Measurements from ENCODE around the gene CPVL. TPM values are rescaled to one million over a fixed set of nuclear protein-coding genes. Genes with fewer than 3 reads are reported as not detected.
A peak's percentile ranks its signal among the peaks of the same experiment; 100 is the strongest.

The CPVL gene
- 0.66 and 1.8 TPM in 2 replicates for total RNA-seq (2012; rRNA removed)

GRCh38 chr7:29146057-29146706, at the start of gene CPVL:
Gene CPVL (minus strand): TSS chr7:29146537. CDS start chr7:29121061, 25,476 bp downstream.
- no peak within 1 kb of the TSS for H3K9ac ChIP-seq (ENCODE audit: low read depth, low read length)

DNA sequence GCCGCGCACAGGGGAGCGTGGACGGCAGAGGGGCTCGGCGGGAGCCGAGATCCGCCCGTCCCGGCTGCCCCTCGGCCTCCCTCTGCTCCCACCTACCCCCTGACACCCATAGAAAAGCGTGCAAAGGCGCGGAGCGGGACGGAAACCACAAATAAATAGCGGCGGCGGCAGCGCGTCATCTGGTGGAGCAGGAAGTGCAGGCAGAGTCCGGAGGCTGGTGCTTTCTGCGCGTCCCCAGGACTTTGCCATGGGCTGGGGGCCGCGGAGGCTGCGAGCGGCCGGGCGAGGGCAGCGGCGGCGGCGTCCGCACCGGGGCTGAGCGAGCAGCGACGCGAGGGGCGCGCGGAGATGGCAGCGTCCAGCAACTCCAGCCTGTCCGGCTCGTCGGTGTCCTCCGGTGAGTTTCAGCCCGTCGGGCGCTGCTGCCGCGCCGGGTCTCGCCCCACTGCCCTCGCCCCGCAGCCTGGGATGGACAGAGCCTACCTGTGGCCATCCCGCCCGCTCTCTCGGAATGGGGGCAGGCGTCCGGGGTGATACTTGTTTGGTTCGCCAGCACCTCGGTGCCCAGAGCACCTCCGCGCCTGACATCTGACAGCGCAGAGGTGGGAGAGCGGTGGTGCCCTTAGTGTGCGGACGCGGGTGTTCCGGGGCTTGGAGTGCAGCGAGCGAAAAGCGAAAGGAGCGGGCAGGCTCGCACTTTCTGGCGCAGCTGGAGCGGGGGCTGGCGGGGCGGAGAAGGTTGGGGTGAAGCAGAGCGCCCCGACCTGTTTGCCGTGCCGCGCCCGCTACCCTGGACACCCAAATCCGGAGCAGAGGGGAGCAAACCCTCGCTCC, 48.5 kb upstream of the CPVL start, which contains the start of gene CHN2:
TSS of gene CHN2 (plus strand) at position 182 of the 834 bp plus-strand sequence.
- peak within 1 kb of the TSS; percentile 96 for H3K4me2 ChIP-seq (ENCODE audit: low read length)
- no peaks in the 10 kb centered on the region for H3K9me3 ChIP-seq (replicated peaks; ENCODE audit: low read length)
- peak within 1 kb of the TSS; percentile 76 for H3K4me3 ChIP-seq (ENCODE audit: low read length)
- H3K36me3 ChIP-seq (ENCODE audit: insufficient read depth, low read length): no peaks in the 10 kb centered on the region
- no peak within 1 kb of the TSS for H3K9ac ChIP-seq (ENCODE audit: low read depth, low read length)
- H3K27me3 ChIP-seq (ENCODE audit: control insufficient read depth, insufficient read depth, low read length): peaks cover 78% of the 10 kb centered on the region
- H3K4me1 ChIP-seq (ENCODE audit: control insufficient read depth, insufficient read depth, low read length): peaks cover 4% of the 10 kb centered on the region

More at GRCh38 chr7:29146057-29146706, at the start of gene CPVL:
- no peaks in the 10 kb centered on the region for H3K36me3 ChIP-seq (ENCODE audit: insufficient read depth, low read length)
- peaks cover 79% of the 10 kb centered on the region for H3K27me3 ChIP-seq (ENCODE audit: control insufficient read depth, insufficient read depth, low read length)
- peaks cover 14% of the 10 kb centered on the region for H3K4me1 ChIP-seq (ENCODE audit: control insufficient read depth, insufficient read depth, low read length)
- H3K4me2 ChIP-seq (ENCODE audit: low read length): peak within 1 kb of the TSS; percentile 58
- peak within 1 kb of the TSS; percentile 43 for H3K4me3 ChIP-seq (ENCODE audit: low read length)
- H3K9me3 ChIP-seq (replicated peaks; ENCODE audit: low read length): no peaks in the 10 kb centered on the region

GRCh38 chr7:29194206-29194593, 47.9 kb upstream of the CPVL start:
- peak overlapping the region; percentile 96 for H3K4me2 ChIP-seq (ENCODE audit: low read length)
- no peaks in the 10 kb centered on the region for H3K36me3 ChIP-seq (ENCODE audit: insufficient read depth, low read length)
- peaks cover 4% of the 10 kb centered on the region for H3K4me1 ChIP-seq (ENCODE audit: control insufficient read depth, insufficient read depth, low read length)
- H3K27me3 ChIP-seq (ENCODE audit: control insufficient read depth, insufficient read depth, low read length): peaks cover 76% of the 10 kb centered on the region
- no peak overlapping the region for H3K9ac ChIP-seq (ENCODE audit: low read depth, low read length)
- no peaks in the 10 kb centered on the region for H3K9me3 ChIP-seq (replicated peaks; ENCODE audit: low read length)
- peak overlapping the region; percentile 76 for H3K4me3 ChIP-seq (ENCODE audit: low read length)

DNA sequence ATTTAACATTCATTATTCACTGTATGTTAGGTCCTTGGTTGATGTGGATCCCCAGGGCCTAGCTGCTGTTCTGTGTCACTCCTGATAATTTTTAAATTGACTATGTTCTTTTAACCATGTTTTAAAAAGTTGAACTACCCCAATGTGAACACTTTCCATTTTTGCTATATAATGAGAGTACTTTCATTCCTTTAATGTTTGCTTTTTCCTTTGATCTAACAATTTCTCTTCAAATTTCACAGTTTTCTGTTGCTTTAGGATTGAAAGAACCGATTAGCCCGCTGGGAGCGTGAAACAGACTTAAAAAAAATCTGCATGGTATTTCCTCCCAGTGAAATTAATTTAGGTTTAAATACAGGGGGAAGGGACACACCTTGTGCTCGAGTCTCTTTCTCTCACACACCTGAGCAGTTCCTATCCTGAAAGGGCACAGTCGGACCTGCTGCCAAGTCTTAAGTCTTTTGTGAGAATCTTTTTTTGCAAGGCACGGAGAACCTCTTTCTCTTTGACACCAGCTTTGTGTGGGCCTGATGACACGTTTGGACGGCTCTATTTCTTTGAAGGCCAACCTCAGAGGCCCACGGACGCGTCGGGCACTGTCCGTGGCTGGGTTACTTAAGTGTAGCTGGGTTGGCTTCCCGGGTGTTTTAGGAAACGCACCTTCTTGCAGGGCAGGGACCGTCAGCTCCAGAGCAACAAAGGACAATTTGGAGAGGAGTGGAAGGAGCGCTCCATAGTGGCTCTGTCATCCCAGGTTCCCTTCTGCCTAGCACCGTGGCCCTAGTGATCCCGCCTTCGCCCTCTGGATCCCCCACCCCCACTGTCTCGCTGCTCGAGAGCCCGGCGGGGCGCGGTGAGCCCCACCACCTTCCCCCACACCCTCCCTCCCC, 47.2 kb upstream of the CPVL start:
- H3K9me3 ChIP-seq (replicated peaks; ENCODE audit: low read length): no peaks in the 10 kb centered on the region
- no peaks in the 10 kb centered on the region for H3K36me3 ChIP-seq (ENCODE audit: insufficient read depth, low read length)
- no peak overlapping the region for H3K4me2 ChIP-seq (ENCODE audit: low read length)
- no peak overlapping the region for H3K9ac ChIP-seq (ENCODE audit: low read depth, low read length)
- H3K27me3 ChIP-seq (ENCODE audit: control insufficient read depth, insufficient read depth, low read length): peaks cover 70% of the 10 kb centered on the region
- H3K4me3 ChIP-seq (ENCODE audit: low read length): no peak overlapping the region
- H3K4me1 ChIP-seq (ENCODE audit: control insufficient read depth, insufficient read depth, low read length): peaks cover 4% of the 10 kb centered on the region

- no peaks in the 10 kb centered on the region for H3K9me3 ChIP-seq (replicated peaks; ENCODE audit: low read length)
- no peaks in the 10 kb centered on the region for H3K36me3 ChIP-seq (ENCODE audit: insufficient read depth, low read length)
- no peak overlapping the region for H3K4me3 ChIP-seq (ENCODE audit: low read length)
- H3K4me1 ChIP-seq (ENCODE audit: control insufficient read depth, insufficient read depth, low read length): peaks cover 4% of the 10 kb centered on the region
- H3K27me3 ChIP-seq (ENCODE audit: control insufficient read depth, insufficient read depth, low read length): peaks cover 64% of the 10 kb centered on the region
- H3K9ac ChIP-seq (ENCODE audit: low read depth, low read length): no peak overlapping the region
- no peak overlapping the region for H3K4me2 ChIP-seq (ENCODE audit: low read length)
Observed at GRCh38 chr7:29192811-29193210, 46.5 kb upstream of the CPVL start.

DNA sequence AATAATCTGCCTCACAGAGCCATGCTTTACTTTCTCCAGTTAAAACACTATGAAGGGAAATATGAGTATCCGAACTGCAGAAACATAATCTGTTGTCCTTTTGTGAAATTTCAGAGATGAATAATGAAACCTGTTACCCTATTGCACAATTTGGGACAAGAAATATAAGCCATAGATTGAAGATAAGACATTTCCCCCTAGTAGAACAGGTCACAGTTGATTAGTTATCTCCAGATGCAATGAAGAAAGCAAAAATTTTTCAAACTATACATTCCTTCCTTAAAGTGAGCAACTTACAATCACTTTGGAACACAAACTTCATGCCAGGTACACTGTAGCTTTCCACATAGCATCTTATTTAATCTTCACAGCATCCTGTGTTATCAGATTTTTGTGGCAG, 46.0 kb upstream of the CPVL start:
- H3K4me3 ChIP-seq (ENCODE audit: low read length): no peak overlapping the region
- peaks cover 4% of the 10 kb centered on the region for H3K4me1 ChIP-seq (ENCODE audit: control insufficient read depth, insufficient read depth, low read length)
- H3K9me3 ChIP-seq (replicated peaks; ENCODE audit: low read length): no peaks in the 10 kb centered on the region
- peaks cover 59% of the 10 kb centered on the region for H3K27me3 ChIP-seq (ENCODE audit: control insufficient read depth, insufficient read depth, low read length)
- H3K9ac ChIP-seq (ENCODE audit: low read depth, low read length): no peak overlapping the region
- no peaks in the 10 kb centered on the region for H3K36me3 ChIP-seq (ENCODE audit: insufficient read depth, low read length)
- no peak overlapping the region for H3K4me2 ChIP-seq (ENCODE audit: low read length)

DNA sequence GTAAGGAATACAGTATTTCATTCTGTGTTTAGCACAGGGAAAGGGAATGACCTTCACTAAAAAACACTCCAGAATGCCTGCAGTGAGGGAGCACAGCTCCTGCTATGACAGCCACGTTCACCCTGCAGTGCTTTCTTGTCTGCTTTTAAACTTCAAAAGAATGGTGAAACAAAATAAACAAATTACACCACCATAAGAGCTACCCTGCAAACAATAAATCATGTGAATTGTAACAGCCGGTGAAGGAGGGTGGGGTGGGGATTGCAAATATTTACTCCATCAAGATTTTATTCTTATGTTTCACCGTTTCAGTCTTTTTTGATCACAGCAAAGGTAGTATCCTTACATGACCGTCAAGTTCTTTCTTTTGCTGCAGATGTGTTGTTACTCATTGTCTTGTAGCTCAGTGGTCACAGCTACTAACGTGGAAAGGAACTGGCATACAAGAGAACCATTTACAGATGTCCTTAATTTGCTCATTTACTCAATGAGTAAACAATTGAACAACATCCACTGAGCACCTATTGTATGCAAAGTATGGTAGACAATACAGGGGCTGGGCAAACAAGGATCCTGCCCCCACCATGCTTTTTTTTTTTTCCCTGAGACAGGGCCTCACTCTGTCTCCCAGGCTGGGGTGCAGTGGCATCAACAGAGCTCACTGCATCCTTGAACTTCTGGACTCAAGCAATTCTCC, 44.2 kb upstream of the CPVL start:
- Histone ChIP-seq H3K9ac (ENCODE audit: low read depth, low read length) (no peak overlapping the region), H3K4me1 (ENCODE audit: control insufficient read depth, insufficient read depth, low read length) (peaks cover 4% of the 10 kb centered on the region), H3K9me3 (replicated peaks; ENCODE audit: low read length) (no peaks in the 10 kb centered on the region), H3K4me2 (ENCODE audit: low read length) (no peak overlapping the region), H3K36me3 (ENCODE audit: insufficient read depth, low read length) (no peaks in the 10 kb centered on the region), H3K27me3 (ENCODE audit: control insufficient read depth, insufficient read depth, low read length) (peaks cover 41% of the 10 kb centered on the region), H3K4me3 (ENCODE audit: low read length) (no peak overlapping the region)

GRCh38 chr7:29189743-29190201, 43.4 kb upstream of the CPVL start:
- Histone ChIP-seq H3K4me2 (ENCODE audit: low read length) (no peak overlapping the region), H3K27me3 (ENCODE audit: control insufficient read depth, insufficient read depth, low read length) (peaks cover 34% of the 10 kb centered on the region), H3K4me1 (ENCODE audit: control insufficient read depth, insufficient read depth, low read length) (peaks cover under 1% of the 10 kb centered on the region), H3K9me3 (replicated peaks; ENCODE audit: low read length) (no peaks in the 10 kb centered on the region), H3K36me3 (ENCODE audit: insufficient read depth, low read length) (no peaks in the 10 kb centered on the region), H3K9ac (ENCODE audit: low read depth, low read length) (no peak overlapping the region), H3K4me3 (ENCODE audit: low read length) (no peak overlapping the region)

GRCh38 chr7:29185613-29186012, 39.3 kb upstream of the CPVL start:
- no peaks in the 10 kb centered on the region for H3K36me3 ChIP-seq (ENCODE audit: insufficient read depth, low read length)
- H3K9me3 ChIP-seq (replicated peaks; ENCODE audit: low read length): no peaks in the 10 kb centered on the region
- H3K9ac ChIP-seq (ENCODE audit: low read depth, low read length): no peak overlapping the region
- H3K27me3 ChIP-seq (ENCODE audit: control insufficient read depth, insufficient read depth, low read length): peaks cover 14% of the 10 kb centered on the region
- no peak overlapping the region for H3K4me2 ChIP-seq (ENCODE audit: low read length)
- H3K4me3 ChIP-seq (ENCODE audit: low read length): no peak overlapping the region
- no peaks in the 10 kb centered on the region for H3K4me1 ChIP-seq (ENCODE audit: control insufficient read depth, insufficient read depth, low read length)

DNA sequence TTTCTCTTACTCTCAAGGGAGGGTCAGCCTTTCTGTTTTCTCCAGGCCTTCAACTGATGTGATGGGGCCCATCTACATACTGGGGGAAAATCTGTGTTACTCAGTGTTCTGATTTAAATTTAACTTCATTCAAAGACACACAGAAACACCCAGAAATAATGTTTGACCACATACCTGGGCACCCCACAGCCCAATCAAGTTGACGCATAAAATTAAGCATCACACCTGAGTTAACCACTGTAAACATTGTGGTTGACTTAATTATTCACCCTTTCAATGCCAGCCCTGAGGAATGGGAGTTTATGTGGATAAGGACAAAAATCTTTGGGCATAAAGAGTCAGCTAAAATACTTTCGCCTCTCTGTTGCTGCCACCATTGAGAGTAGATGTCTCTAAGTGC, 38.3 kb upstream of the CPVL start:
- Histone ChIP-seq H3K27me3 (ENCODE audit: control insufficient read depth, insufficient read depth, low read length) (peaks cover 13% of the 10 kb centered on the region), H3K4me1 (ENCODE audit: control insufficient read depth, insufficient read depth, low read length) (no peaks in the 10 kb centered on the region), H3K36me3 (ENCODE audit: insufficient read depth, low read length) (no peaks in the 10 kb centered on the region), H3K4me3 (ENCODE audit: low read length) (no peak overlapping the region), H3K9ac (ENCODE audit: low read depth, low read length) (no peak overlapping the region), H3K9me3 (replicated peaks; ENCODE audit: low read length) (no peaks in the 10 kb centered on the region), H3K4me2 (ENCODE audit: low read length) (no peak overlapping the region)

Data from skeletal muscle satellite cell (primary cell).